GM21737 (cell line): ENCODE results near the gene MTPN.

ENCODE experiments used
- ATAC-seq: cut with Tn5 transposase; IDR thresholded peaks from one replicate; pipeline ENCODE4 v1.9.1; 2021; ENCODE audit warnings: mild to moderate bottlenecking, moderate library complexity; ENCODE audit not compliant: unreplicated experiment

The MTPN gene

DNA sequence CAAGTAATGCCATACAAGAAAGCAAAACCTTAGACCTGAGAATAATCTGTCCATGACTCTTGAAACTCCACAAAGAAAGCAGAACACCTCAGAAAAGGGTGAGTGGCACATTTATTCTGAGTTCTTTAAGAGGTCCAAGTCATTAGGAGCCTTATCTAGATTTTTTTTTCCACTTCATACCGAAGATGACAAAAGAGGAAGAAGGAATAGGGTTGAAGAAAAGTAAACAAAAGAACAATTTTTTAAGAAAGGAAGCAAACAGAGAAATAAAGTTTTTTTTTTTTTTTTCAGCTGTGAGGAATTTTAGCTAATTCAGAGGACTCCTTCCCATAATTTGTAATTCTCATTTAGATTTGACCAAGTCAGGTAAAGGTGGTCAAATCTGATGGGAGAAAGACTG lies 13.1 kb upstream of the MTPN start:
- ATAC-seq = no peak

DNA sequence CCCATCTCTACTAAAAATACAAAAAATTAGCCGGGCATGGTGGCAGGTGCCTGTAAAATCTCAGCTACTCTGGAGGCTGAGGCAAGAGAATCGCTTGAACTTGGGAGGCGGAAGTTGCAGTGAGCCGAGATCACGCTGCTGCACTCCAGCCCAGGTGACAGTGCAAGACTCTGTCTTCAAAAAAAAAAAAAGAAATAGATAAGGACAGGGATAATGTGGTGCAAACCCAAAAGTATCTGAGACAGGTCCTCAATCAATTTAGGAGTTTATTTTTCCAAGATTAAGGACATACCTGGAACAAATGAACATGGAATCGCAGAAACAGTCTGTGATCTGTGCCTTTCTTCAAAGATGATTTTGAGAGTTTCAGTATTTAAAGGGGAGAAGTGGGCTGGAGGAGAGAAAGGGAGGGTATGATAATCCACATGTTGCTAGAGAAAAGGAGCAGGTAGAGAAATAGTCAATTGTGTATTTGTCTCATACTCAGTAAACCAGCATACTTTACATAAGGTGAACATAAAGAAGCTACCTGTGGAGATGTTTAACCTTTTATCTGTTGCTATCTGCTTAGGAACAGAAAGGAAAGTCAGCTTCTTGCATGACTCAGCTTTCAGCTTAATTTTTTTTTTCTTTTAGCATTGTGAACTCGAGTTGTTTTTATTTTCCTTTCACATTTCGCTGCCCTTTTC lies 4.9 kb upstream of the MTPN start:
- ATAC-seq = no peak

DNA sequence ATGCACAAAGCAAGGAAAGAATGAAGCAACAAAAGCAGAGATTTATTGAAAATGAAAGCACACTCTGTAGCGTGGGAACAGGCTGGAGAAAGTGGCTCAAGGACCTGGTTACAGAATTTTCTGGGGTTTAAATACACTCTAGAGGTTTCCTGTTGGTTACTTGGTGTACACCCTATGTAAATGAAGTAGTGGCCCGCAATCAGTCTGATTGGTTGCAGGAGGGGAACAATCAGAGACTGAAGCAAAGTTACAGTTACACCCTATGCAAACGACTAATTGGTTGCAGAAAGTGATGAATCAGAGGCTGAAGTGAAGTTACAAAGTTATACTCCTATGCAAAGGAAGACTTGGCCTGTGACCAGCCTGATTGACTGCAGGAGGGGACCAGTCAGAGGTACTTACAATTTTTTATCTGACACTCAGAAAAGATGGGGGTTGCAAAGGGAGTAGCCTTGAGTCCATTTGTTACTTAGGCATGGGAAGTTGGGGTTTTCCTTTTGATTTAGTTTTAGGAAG lies 3.6 kb upstream of the MTPN start:
- peak; percentile 59 for ATAC-seq

DNA sequence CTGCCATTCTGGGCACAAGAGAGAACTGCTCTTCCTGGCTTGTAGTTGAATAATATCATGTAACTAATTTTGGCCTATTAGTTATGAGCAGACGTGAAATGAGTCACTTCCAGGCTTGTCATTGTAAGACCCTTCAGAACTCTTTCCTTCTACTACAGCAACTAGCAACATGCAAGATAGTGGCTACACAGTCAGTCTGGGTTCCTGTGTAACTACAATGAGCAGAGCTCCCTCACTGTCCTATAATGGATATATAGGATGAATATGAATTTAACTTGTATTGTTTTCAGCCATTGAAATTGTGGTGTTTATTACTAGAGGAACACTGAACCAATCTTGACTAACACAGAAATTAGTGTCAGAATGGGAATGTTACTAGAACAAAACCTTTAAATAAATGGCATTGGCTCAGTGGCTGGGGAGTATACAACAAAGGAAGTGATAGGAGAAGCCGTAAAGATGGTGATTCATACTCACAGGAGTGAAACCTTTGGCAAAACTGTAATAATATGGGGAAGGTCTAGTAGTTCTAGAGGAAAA lies 2.9 kb upstream of the MTPN start:
- peak; percentile 20 for ATAC-seq

DNA sequence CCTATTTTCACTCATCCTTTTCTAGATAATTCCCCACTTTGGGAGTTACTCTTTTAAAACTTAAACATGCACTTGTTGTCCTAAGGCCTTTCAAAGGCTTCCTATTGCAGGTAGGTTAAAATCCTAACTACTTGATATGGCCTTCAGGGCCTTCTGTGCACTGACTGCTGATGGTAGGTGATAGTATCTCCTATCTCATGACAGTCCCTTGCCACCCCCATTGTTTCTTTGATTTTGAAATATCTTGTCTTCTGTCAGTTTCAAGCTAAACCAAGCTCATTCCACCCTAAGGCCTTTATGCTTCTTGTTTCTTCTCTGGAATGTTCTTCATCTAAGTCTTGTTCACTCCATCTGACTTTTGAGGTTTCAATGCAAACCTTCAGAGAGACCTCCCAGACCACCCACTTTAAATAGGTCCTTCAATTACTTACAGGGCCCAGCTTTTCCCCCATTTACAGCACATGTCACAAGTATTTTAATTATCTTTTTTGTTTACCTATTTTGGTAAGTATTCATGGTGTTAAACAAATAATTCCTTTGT lies 2.4 kb upstream of the MTPN start:
- no peak for ATAC-seq

DNA sequence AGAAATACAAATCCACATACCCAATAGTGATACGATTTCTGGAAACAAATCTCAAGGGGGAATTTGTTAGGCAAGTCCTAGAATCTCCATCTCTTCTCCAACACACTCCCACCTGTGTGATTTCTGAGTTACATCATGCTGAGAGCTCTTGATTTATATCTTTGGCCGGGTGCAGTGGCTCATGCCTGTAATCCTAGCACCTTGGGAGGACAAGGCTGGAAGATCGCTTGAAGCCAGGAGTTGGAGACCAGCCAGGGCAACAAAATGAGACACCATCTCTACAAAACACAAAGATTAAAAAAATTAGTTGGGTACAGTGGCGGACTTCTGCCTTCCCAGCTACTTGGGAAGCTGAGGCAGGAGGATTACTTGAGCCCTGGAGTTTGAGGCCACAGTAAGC lies 1.5 kb upstream of the MTPN start:
- ATAC-seq = no peak

DNA sequence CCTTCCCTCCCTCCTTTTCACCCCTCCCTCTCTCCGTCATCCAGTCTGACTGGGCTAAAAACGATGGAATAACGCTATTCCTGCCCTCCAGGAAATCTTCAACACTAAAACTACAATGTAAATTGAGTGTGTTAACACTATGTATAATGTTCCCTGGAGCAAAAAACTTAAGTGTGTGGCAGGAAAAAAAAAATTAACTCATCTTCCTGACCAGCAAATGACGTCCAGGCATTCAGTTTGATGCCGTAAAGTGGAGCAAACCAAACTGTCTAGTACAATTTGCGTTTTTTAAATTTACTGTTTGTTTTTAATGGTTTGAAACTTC lies 545 bp upstream of the MTPN start:
- no peak for ATAC-seq

DNA sequence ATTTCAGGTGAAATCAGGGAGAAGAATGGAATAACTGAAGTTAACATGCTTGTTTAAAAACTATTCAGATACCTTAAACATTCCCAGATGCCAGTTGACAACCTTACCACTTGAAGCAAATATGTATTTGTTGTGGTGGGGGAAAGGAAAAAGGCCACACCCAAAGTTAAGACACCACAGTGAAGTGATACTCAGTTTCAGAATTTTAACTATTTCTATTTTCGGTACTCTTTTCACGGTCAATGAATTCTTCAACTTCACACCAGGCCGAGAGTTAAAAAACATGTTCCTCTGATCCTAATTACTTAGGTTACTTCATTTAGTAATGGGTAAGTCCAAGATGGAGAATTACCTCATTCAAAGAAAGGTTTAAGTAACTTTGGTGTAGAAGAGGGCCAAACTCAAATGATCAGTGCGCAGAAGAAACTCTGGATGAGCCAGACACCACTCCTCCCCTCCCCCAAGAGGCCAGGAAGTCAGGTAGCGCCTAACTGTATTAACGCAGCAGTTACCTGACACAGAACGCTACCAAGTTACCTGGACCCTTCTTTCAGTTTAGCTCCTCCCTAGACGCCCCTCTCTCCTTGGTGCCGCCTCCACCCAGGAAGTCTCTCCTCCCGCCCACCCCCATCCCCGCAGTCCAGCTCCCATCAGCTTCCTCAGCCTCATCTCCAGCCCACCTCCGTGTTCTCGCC lies 700 bp downstream of the MTPN start:
- ATAC-seq = peak; percentile 23

DNA sequence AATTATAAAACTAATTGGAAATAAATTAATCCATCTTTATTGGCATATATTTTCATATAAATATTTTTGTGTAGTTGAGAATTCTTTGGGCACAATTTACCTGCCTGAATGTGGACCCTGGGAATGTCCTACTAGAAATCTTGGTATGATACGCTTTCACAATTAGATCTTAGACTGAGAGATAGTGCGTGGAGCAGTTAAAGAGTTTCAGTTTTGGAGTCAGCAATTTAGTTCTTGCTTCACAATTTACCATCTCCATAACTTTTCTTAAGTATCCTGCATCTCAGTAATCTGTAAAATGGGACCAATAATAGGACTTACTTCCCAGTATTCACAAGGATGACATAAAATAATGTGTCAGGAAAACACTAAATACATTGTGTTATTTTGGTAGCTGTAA lies 2.0 kb downstream of the MTPN start:
- no peak for ATAC-seq

DNA sequence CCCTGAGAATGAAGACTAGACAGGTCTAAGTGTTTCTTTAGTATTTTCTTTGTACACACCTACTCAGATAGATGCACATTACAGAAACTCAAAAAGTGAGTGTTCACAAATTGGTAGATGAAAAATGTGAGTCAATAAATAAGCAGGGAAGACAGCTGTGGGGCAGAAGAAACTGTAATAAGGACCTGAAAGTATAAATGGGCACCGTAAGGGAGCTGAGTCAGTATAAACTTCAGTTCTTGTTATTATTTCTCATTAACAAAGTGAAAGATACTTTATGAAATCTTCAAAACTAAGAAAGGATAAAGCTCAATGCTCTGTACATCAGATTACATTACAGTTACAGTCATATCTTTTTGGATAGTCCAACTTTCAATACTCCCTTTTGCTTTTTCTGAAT lies 2.5 kb downstream of the MTPN start:
- ATAC-seq = no peak

DNA sequence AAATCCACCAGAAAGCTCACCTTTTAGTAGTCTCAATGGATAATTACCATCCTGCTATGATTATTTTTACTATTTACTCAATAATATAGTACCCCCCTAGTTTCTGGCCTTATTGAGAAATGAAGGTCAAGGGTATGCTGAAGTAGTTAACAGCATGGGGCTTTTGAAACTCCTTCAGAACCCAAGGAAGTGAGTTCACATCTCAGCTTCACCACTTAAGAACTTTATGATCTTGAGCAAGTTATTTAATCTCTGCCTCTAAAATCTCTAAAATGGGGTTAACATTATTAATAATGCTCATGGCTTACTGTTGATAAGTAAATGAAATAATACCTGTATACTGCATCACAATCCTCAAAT lies 5.8 kb downstream of the MTPN start:
- ATAC-seq = peak; percentile 8

DNA sequence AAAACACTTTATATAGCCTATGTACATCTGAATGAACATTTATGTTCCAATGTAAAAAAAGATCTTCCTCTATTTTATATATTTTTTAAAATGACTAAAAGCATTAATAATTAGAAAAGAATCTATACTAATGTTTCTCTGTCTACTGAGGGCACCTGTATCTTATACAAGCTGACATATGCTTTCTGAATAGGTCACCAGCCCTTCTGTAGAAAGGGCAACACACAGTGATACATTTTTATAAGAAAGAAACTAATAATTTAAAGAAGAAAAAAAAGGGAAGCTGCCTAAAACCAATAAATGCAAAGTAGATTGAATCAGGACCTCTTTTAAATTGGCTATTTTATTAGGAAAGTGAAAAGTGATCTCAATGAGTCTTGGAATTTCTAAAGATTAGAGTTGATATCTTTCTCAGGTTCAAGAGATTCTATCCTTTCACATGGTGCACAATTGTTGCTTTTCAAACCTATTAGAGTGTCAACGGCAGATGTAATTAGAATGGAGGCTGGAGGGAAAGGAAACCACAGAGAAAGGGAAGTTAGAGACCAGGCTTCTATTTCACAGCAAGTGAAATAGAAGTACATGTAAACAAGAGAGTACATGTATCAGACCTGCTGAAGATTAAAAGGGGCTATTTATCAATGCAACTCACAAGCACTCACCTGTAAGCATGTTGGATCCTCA lies 6.3 kb downstream of the MTPN start:
- ATAC-seq = peak; percentile 71

DNA sequence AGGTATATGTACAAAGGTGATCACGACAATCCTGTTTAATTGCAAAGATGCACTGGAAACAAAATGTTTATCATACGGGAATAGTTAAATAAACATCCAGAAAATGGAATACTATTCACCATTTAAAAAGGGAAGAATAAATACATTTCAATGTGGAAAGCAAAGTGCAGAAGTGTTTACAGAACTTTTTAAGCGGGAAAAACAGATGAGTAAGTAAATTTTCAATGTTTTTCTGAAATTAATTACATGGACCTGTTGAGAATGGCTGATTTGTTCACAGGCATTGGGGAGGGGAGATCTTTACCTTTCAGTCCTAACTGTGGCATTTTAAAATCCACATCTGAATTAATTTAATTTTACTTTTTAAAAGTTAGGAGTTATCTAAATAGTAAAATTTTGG lies 7.1 kb downstream of the MTPN start:
- no peak for ATAC-seq

DNA sequence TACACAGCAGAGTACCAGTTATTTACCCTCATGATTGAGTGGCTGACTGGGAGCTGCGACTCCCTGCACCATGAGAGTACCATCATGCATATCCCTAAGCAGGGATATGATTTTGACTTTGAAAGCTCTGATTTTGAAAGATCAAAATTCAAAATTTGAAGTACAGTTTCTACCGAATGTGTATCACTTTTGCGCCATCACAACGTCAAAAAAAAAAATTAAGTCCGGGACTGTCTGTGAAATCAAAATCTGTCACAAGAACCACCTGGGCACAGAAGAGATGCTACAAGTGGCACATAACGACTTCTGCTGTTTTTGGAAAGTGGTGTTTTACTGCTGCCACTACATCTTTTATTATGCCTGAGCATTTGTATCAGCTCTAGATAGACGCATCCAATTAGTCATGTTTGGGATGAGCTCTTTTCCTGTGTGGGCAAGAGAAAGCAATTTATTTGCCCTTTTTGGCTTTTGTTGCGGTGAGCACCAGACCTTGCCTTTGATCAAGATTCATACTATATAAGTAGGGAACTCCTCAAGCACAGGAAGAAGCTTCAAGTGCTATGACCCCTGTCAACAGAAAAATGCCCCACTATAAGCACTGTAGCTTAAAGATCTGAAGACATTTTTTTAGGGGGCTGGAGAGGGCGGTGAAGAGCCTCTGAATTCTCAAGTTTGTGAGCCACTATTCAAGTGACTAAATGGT lies 10.7 kb downstream of the MTPN start:
- no peak for ATAC-seq

DNA sequence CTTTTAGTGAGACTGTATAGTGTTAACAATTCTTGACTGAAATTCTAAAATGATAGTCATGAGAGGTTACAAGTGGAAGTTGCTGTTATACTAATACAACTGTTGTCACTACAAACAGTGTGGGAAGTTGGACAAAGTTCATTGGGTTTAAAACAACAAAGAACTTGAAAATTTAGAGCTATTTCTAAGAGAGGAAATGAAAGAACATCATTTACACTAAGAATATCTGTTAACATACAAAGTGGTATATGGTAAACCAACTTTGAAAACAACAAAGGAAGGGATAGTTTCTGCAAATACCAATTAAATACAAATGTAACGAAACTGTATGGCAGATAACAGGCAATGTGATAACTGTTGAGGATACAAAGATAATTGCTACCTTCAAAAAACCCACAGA lies 11.6 kb downstream of the MTPN start:
- peak; percentile 51 for ATAC-seq

DNA sequence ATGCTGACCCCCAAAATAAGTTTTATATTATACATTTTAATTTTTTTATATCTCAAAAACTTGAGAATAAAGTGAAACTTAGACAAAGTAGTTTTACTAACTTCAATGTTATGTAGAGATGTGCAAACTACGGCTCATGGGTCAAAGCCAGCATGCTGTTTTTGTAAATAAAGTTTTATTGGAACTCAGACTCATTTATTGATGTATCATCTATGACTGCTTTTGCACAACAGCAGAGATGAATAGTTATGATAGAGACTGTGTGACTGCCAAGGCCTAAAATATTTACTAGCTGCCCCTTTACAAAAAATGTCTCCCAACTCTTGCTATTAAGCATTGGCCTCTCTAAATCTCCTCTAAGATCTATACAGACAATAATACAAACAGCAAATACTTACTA lies 12.4 kb downstream of the MTPN start:
- ATAC-seq = no peak

DNA sequence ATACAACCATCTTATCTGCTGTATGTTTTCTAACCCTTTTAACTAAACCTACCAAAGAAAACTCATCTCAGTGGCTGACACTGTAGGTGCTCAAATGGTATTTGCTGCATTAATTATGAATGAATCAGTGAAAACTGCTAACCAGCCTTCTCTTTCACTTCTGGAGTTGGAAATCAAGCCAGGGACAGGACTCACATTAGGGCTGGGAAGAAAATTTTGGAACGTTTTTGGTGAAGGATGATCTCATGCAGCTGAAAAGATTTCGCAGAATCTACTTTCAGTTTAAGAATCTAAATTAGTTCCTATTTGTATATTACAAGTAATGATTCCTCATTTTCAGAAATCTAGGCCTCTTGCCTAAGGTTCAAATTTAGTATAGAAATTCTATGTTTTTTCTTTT lies 12.9 kb downstream of the MTPN start:
- ATAC-seq = no peak

DNA sequence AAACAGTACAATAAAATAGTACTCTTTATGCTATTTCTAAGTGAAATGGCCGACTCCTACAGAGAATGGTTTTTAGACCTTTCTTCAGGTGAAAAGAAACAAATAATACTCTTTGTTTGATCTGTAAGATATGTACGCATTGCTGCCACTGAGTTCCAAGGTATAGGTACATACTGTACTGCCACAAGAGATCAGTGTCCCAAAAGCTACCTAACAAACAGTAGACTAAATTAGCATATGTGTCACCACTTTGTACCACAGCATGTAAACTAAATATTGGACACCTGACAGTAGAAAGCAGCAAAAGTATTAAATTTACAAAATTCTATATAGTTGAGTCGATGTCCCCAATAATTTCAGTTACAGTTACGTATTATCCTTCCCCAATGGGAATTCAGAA lies 14.4 kb downstream of the MTPN start:
- no peak for ATAC-seq

DNA sequence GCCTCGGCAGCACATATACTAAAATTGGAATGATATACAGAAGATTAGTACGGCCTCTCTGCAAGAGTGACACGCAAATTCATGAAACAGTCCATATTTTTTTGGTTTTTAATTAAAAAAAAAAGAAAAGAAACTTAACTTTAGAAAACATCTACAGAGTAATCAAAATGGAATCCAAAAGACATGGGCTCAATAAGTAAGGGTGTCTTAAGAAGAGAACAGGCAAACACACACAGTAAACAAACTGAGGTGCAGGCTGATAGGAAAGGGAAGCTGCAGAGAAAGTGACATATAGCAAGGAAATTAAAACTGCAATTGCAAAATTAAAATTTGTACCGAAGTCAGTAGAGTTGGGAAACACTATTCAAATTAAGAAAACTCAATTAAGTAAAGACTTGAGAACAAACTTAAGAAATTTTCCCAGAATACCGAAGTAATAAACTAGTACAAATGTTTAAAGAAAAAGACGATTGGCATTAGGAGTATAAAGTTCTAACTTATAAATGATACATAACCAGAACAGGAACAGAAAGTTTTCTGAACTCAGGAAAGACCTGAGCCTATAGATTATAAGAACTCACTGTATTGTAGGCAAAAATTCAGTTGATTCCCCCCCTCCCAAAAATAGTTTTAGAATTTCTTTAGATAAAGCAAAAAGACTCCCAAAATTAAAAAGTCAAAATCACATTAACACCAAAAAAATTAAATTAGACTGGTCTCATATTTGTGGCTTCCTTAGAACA lies 16.3 kb downstream of the MTPN start:
- no peak for ATAC-seq

DNA sequence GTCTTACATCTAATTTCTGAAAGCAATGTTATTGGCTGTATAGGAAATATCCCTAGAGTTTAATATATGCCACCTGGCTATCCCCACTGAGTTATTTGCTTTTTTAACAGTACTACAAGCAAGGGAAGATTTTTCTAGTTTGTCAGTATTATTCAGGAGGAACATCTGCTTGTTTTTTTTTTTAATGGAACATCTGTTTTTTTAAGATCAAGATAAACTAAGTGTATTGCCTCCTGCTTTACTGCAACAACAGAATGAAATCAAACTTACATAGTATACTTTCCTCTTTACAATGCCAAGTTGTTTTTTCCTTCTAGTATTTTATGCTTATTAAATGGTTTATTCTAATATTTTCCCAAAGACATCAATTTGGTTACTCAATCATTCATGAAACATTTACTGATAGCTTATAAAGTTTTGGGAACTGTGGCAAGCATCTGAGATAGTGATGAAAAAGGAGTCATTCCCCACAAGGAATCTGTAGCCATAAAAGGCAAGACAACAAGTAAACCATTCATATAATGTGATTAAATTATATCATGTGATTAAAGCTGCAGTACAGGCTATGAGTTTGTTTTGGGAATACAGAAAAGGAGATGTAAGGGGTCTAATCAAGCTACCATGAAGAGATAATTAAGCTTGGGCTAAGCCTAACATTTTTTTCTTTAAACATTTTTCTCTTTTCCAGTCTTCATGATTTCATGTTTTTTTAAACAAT lies 17.4 kb downstream of the MTPN start:
- ATAC-seq = no peak
